Pancreas (tissue), 10 donors: ENCODE results near the gene RIPK1. TPM values are rescaled to one million over a fixed set of nuclear protein-coding genes. Genes with fewer than 3 reads are reported as not detected.
A peak's percentile ranks its signal among the peaks of the same experiment; 100 is the strongest.
"Not testable (repeated sequence)": the region's sequence is repeated elsewhere in the genome, so short reads cannot be mapped to it uniquely, and the experiment has no call there.

ENCODE experiments used
- ATAC-seq, 4 donors: fragments of 200-7000 bp; cut with Tn5 transposase; one replicate each; pipeline versions ENCODE4 v1.8.0 to v1.9.1; 2020; ENCODE audit warnings: mild to moderate bottlenecking in 4 of 4, moderate library complexity in 4 of 4
- DNase-seq, 6 donors: peaks; one replicate each; pipeline ENCODE4 v3.0.0-alpha.2; 2020
- FAIRE-seq: peaks from 2 replicates; lab custom pipeline; 2012; peaks lifted over from hg19 to GRCh38; lab: Jason Lieb, UNC
- H3K27ac ChIP-seq, 4 donors: fragments of 200-600 bp; sonication (generic); 1 replicate in 3 of 4; 2 replicates in 1 of 4; pipeline versions ENCODE4 v1.5.0 to v1.8.0; 2020
- H3K27me3 ChIP-seq, 4 donors: fragments of 200-600 bp; one replicate each; pipeline ENCODE4 v1.8.0; 2021
- H3K36me3 ChIP-seq, 3 donors: fragments of 200-600 bp; sonication (generic) in 1 of 3; one replicate each; pipeline versions ENCODE4 v1.5.0 to v1.8.0; 2020 to 2021
- H3K4me1 ChIP-seq, 3 donors: fragments of 200-600 bp; one replicate each; pipeline ENCODE4 v1.8.0; 2021
- H3K4me3 ChIP-seq, 4 donors: fragments of 200-600 bp; sonication (generic) in 2 of 4; one replicate each; pipeline versions ENCODE4 v1.5.0 to v1.8.0; 2020 to 2021
- H3K9me3 ChIP-seq, 4 donors: fragments of 200-600 bp; one replicate each; pipeline ENCODE4 v1.8.0; 2021
- WGBS, 2 donors: extraction: QIAGEN DNeasy Blood & Tissue Kit; methylation state at CpG; one replicate each; pipeline ENCODE4 v1.1.7; 2013; 5-methylcytosine and 5-hydroxymethylcytosine counted together
- intact Hi-C, 3 donors: fragments of 100-400 bp; cut with DNase I; formaldehyde crosslinking; loops; one replicate each; pipeline versions ENCODE4 v1.11.1 to v1.14.2; 2022
- polyA plus RNA-seq, 2 donors: library from polyadenylated mRNA; stranded (reverse); fragments of 200-250 nt; gene quantifications; one replicate each; pipeline ENCODE4 v1.2.3, GENCODE V29; 2013
- total RNA-seq, 6 donors: library from RNA; stranded (reverse); fragmentation: NEBNext Ultra II Directional in 4 of 6; extraction: Animal tissue kit (Norgen Biotek cat#: 25700) in 4 of 6; gene quantifications; one replicate each; pipeline versions ENCODE4 v1.2.1 to v1.2.4, GENCODE V29; 2021 to 2023
- TF ChIP-seq, protein P1 (sequence below), 4 donors: fragments of 200-600 bp; sonication (generic) in 3 of 4; IDR thresholded peaks; one replicate each; pipeline versions ENCODE4 v1.5.0 to v1.8.0; 2021; ENCODE audit warnings: antibody characterized with exemption in 4 of 4
- donor health status: healthy with polysubstance abuse.
- donor health status: DM: no; HTN: no; CAD: no; lungs with moderate emphysema.
- donor health status: DM: no; HTN: no; CAD: no.
- donor health status: control.
- donor health status: control.
- donor health status: Bipolar disorder and iron deficiency.
- donor health status: DM: yes; HTN: yes; CAD: no.
- donor health status: DM: no; HTN: no; CAD: no.
- donor health status: DM: no; HTN: no; CAD: no.
- donor health status: DM: yes; HTN: yes; CAD: no.

The RIPK1 gene
- total and polyA plus RNA-seq, 8 donors = 9.0 to 20.5 (median 9.9) TPM

DNA sequence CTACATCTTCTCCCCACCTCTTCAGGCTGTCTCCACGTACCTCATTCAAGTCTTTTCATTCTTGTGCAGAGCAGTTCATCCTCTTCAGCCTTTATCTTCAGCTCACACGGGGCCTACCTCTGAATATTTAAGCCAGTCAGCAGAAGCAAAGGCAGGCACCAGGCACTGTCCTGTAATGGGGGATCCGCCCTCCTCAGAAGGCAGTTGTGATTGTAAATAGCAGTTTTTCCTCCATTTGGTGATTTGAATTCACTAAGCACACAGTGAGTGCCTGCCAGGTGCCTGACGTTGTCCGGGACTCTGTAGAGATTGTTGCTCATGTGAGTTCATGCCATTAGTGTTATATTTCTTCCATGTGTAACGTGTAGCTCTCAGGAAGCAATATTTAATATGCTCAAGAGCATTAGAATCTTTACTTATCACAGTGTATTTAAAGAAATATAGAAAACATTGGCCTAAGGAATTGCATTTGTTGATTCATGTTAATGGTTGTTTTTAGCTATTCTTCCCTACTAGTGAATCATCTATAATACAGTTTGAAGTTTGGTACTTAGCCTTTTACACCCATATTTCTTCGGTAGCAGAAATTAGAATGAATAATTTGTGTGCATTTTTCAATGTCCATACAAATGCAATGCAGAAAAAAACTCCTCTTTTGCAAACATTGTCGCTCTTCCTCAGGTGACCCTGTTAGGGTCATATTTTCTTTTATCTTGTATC lies 68.2 kb downstream of the RIPK1 start:
- Histone ChIP-seq H3K4me1 (peaks cover 34 to 49% (median 42%) of the 10 kb centered on the region in 3 donors), H3K27me3 (no peaks in the 10 kb centered on the region), H3K27ac (peak overlapping the region; percentile 54 to 88 (median 68)), H3K36me3 (no peaks in the 10 kb centered on the region), H3K9me3 (no peaks in the 10 kb centered on the region), H3K4me3 (no peak overlapping the region)
- WGBS, 2 donors = 40% methylated on average over 8 of the region's 8 CpGs
- intact Hi-C loops = no loop called here
- DNase-seq (peak in 1 of 6 donors; percentile 34), ATAC-seq (peak in 2 of 4 donors; percentile 2 to 6), FAIRE-seq (no peak)
- TF ChIP-seq, protein P1, sequence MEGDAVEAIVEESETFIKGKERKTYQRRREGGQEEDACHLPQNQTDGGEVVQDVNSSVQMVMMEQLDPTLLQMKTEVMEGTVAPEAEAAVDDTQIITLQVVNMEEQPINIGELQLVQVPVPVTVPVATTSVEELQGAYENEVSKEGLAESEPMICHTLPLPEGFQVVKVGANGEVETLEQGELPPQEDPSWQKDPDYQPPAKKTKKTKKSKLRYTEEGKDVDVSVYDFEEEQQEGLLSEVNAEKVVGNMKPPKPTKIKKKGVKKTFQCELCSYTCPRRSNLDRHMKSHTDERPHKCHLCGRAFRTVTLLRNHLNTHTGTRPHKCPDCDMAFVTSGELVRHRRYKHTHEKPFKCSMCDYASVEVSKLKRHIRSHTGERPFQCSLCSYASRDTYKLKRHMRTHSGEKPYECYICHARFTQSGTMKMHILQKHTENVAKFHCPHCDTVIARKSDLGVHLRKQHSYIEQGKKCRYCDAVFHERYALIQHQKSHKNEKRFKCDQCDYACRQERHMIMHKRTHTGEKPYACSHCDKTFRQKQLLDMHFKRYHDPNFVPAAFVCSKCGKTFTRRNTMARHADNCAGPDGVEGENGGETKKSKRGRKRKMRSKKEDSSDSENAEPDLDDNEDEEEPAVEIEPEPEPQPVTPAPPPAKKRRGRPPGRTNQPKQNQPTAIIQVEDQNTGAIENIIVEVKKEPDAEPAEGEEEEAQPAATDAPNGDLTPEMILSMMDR (IDR thresholded peaks at IDR 0.05) = no peak

DNA sequence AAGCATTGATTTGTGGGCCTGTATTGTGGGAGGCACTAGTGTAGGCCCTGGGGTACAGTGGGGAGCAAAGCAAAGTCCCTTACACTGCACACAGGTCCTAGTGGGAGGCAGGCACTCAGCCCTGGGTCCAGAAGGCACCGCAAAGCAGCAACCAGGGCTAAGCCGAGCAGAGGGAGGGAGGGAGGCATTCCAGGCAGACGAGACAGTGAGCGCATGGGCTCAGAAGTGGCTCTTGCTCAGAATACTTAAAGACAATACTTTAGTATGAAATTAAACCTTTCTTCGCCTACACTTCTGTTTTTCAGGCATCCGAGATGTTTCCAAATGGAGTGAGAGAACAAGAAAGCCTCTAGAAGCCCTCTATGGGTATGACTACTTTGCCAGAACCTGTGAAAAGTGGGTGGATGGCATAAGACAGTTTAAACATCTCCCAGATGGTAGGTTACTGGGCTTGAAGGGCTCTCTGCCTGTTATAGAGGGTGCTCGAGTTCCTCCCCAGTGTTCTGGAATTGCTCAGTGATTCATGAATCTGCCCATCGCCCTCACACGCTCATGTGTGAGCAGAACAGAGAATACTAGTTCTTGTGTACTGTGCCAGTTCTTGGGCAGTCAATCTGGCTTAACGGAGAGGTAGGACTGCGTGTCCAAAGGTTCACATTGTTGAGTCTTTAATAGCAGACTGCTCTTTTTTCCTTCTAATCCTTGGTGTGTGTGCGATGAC lies 68.9 kb downstream of the RIPK1 start:
- Histone ChIP-seq H3K36me3 (peaks cover 0 to under 1% (median 0%) of the 10 kb centered on the region in 3 donors), H3K9me3 (no peaks in the 10 kb centered on the region), H3K27ac (peak overlapping the region in 3 of 4 donors; percentile 19 to 88 (median 78)), H3K27me3 (no peaks in the 10 kb centered on the region), H3K4me3 (no peak overlapping the region), H3K4me1 (peaks cover 34 to 49% (median 42%) of the 10 kb centered on the region in 3 donors)
- DNase-seq (peak in 1 of 6 donors; percentile 28), FAIRE-seq (no peak), ATAC-seq (peak in 2 of 4 donors; percentile 7 to 20)
- intact Hi-C loops = no loop called here
- TF ChIP-seq, protein P1 (IDR thresholded peaks at IDR 0.05) = no peak
- WGBS, 2 donors = 47 to 51% methylated on average over 12 of the region's 12 CpGs

DNA sequence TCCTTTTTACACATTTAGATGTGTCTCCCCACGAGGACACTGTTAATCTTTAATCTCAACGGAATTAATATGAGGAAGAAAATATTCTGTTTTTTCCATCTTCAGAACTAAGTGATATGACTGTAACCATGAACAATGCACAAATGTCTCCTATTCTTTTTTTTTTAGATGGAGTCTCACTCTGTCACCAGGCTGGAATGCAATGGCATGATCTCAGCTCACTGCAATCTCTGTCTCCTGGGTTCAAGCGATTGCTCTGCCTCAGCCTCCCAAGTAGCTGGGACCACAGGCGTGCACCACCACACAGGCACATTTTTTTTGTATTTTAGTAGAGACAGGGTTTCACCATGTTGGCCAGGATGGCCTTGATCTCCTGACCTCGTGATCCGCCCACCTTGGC lies 69.6 kb downstream of the RIPK1 start:
- ATAC-seq = peak in 1 of 4 donors; percentile 1
- H3K36me3 ChIP-seq, intact Hi-C loops, H3K4me3 ChIP-seq, H3K9me3 ChIP-seq, FAIRE-seq, H3K27me3 ChIP-seq, DNase-seq: not testable (repeated sequence)
- Histone ChIP-seq H3K4me1 (peaks cover 34 to 53% (median 42%) of the 10 kb centered on the region in 3 donors), H3K27ac (peak overlapping the region in 2 of 4 donors; percentile 78 to 88)
- 47 to 57% methylated on average over 6 of the region's 6 CpGs for WGBS, 2 donors

DNA sequence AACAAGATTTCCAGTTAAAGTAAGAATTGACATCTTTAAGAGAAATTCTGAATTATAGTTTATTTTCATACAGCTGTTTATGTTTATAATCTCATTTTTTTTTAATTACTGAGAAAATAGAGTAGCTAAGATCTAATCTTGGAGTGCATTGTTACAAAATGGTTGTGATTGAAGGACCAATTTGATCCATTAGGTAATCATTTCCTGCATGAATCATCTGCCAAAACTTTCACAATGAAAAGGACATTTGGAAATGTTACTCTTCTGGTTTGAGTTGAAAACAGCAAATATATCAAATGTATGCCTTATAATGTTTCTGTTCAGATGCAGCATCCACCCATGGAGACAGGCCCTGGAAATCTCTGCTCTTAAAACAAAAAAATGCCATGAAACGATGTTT lies 70.0 kb downstream of the RIPK1 start:
- DNase-seq (no peak), ATAC-seq (no peak), FAIRE-seq (no peak)
- WGBS, 2 donors = 38 to 43% methylated on average over 1 of the region's 1 CpG
- H3K36me3 ChIP-seq = peaks cover 0 to 9% (median 0%) of the 10 kb centered on the region in 3 donors
- peak overlapping the region in 2 of 4 donors; percentile 78 to 88 for H3K27ac ChIP-seq
- H3K4me1 ChIP-seq = peaks cover 34 to 53% (median 42%) of the 10 kb centered on the region in 3 donors
- TF ChIP-seq, protein P1 (IDR thresholded peaks at IDR 0.05) = no peak
- intact Hi-C loops = no loop called here
- H3K27me3 ChIP-seq = no peaks in the 10 kb centered on the region
- no peaks in the 10 kb centered on the region for H3K9me3 ChIP-seq
- H3K4me3 ChIP-seq = no peak overlapping the region

DNA sequence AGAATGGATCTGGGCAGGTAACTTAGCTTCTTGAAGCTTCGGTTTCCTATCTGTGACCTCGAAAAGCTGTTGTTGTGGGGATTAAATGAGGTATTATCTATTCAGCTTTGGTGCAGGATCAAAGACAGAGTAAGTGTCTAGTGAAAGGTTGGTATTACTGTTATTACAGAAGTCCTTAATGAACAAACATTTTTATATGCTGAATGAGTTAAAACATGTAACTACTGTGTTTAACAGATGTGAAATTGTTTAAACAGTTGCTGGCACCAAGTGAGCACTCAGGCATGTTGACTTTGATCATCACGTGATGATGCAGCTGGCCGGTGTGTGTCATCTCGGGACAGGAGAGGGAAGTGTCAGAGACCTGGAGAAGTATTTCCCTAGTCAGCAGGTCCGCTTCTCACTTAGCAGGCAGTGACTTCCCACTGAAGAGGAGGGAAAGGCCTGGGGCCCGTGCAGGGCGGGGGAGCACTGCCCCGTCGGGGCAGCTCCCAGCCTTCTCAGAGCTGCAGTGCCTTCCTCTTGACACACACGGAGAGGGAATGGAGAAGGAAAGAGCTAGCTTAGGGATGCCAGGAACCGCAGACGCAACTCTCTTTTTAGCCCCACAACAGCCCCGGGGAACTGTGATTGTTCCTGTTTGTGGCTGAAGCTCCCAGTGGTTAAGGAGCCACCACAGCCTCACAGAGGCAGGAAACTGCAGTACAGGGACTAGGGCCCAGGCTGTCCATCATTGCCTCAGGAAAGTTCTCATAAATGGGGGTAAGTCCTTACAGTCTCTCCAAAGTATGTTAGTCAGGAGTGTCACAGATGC lies 71.0 kb downstream of the RIPK1 start:
- Histone ChIP-seq H3K27ac (peak overlapping the region; percentile 25 to 88 (median 56)), H3K27me3 (no peaks in the 10 kb centered on the region), H3K4me1 (peaks cover 34 to 53% (median 42%) of the 10 kb centered on the region in 3 donors), H3K4me3 (no peak overlapping the region), H3K9me3 (no peaks in the 10 kb centered on the region), H3K36me3 (peaks cover 0 to 12% (median 0%) of the 10 kb centered on the region in 3 donors)
- peak; percentile 66 to 77 (median 70) for ATAC-seq
- peak in 5 of 6 donors; percentile 58 to 88 (median 77) for DNase-seq
- no peak for FAIRE-seq
- 19 to 24% methylated on average over 14 of the region's 14 CpGs for WGBS, 2 donors
- TF ChIP-seq, protein P1 (IDR thresholded peaks at IDR 0.05) = no peak
- intact Hi-C loops = no loop called here
